GM12873 (cell line): Measurements from ENCODE around the gene TERT.

Experiments
- TF ChIP-seq, protein P1 (sequence below): IDR thresholded peaks from 2 replicates; pipeline ENCODE4 v1.5.1; 2012; ENCODE audit warnings: low read depth, mild to moderate bottlenecking, moderate library complexity, low read length, control low read depth; ENCODE audit not compliant: insufficient read depth; ENCODE audit errors: missing control alignments

Gene TERT

DNA sequence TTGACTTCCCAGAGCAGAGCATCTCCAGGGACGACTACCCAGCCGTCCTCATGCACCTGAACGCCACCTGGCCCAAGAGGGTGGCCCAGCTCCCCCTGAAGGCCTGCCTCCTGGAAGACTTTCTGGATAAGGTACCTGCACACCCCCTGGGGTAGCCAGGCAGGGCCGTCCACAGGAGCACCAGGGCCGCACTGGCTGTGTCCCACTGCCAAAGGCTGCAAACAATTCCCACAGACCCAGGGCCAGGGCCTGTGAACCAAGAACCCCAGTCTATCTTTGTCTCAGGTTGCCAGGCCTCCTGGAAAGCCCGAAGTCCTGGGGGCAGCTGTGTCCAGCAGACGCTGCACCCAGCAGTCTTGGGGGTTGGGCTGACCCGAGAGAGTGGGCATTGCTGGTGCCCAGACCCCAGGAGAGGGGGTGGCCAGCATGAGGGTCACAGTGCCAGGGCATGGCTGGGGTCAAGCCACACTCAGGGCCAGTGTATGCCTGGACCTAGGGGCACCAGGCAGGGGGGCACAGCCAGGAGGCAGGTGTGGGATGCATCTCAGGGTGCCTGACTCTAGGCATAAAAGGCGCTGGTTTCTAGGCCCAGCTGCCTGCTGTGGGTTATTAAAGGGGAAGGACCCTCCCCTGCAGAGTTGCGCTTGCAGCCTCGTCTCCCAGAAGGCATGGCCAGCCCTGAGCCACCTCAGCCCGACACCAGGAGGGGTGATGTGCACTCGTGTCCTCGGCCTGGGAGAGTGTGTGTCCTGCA lies 52.0 kb downstream of the TERT start:
- TF ChIP-seq, protein P1, sequence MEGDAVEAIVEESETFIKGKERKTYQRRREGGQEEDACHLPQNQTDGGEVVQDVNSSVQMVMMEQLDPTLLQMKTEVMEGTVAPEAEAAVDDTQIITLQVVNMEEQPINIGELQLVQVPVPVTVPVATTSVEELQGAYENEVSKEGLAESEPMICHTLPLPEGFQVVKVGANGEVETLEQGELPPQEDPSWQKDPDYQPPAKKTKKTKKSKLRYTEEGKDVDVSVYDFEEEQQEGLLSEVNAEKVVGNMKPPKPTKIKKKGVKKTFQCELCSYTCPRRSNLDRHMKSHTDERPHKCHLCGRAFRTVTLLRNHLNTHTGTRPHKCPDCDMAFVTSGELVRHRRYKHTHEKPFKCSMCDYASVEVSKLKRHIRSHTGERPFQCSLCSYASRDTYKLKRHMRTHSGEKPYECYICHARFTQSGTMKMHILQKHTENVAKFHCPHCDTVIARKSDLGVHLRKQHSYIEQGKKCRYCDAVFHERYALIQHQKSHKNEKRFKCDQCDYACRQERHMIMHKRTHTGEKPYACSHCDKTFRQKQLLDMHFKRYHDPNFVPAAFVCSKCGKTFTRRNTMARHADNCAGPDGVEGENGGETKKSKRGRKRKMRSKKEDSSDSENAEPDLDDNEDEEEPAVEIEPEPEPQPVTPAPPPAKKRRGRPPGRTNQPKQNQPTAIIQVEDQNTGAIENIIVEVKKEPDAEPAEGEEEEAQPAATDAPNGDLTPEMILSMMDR, result no peak

DNA sequence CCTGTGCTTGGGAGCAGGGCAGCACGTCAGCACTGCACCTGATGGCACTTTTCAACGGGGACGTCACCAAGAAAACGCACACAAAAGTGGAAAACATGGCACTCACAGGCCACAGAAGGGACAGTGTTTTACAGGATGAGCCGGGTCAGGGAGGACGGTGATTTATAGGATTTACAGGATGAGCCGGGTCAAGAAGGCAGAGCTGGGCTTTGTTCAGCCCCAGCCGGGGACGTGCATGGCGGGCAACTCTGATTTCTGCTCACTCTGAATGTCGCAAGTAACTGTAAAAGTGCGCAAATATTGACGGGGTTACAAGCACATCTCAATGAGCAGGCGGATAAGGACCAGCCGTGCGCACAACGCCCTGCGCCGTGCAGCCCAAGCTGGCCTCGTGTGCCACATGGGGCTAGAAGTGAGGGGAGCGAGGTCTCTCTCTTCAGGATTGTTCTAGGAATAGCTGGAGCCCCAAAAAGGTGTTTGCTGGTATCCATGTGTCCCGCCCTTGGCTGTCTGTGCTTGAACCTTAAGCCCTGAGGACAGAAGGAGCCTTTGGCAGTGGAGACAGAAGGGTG lies 53.3 kb downstream of the TERT start:
- TF ChIP-seq, protein P1, result no peak

DNA sequence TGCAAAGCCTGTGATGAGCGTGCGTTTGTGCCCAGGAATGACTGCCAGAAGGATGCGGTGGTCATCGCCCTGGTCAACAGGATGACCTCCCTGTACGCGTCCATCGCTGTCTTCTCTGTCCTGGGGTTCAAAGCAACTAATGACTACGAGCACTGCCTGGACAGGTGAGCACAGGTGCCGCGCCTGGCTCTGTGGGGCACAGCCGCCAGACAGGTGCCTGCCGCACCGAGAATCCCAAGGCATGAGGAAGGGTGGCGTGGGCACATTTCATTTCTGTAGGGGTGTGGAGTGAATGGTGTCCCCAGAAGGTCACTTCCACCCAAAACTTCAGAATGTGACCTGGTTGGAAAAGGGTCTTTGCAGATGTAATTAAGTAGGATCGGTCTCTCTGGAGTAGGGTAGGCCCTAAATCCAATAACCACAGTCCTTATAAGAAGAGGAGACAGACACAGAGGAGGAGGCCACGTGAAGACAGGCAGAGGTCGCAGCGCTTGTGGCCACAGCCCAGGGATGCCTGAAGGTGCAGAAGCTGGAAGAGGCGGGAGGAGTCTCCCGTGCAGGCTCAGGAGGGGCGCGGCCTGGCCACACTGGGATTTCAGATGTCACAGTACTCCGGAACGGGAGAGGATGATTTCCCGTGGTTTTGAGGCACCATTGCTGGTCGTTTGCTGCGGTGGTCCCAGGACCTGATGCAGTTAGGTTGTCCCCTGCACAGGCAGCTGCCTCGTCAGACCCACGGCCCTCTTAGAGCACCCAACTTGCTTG lies 54.2 kb downstream of the TERT start:
- TF ChIP-seq, protein P1, result no peak

DNA sequence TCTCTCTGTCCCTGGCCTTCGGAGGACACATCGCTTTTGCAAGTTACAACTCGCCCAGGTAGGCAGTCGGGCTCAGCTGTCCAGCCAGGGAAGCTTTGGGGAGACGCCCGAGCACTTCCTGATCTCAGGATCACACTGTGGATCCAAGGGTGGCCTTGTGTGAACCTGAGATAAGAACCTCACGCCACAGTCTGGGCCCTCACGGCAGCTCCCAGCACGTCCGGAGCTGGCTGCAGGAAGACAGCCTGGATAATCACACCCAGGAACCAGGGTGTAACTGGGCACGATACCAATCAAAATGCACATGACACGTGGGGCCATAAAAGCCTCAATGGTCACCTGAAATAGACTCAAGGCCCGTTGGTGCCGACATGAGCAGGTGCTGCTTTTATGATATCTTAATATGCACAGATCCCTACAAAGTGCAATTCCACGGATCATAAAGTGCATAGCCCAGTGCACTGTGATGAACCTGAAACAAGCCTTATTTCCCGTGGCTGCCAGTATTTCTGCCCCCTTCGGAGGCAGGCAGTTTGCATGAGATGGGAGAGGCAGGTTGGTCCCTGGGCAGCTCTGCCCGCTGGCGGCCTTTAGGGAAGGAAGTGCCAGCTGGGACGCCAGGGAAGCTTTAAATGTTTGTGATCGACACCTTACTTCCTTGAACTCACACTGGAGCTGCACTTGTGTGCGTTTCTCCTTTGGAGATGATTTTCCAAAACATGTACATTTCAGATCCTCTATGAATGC lies 55.2 kb downstream of the TERT start:
- TF ChIP-seq, protein P1, result no peak

DNA sequence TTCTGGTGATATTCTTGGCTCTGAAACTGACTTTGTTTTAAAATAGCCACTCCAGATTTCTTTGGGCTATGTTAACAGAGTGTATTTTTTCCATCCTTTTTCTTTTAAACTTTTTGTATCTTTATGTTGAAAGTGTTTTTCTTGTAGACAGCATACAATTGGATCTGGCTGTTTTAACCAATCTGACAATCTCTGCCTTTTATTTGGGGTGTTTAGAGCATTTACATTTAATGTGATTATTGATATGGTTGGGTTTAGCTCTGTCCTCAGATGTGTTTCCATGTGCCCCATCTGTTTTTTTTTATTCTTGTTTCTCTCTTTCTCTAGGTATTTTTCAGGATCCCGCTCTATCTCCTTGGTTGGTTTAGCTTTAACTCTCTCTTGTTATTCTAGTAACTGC lies 59.0 kb downstream of the TERT start:
- TF ChIP-seq, protein P1, result no peak

DNA sequence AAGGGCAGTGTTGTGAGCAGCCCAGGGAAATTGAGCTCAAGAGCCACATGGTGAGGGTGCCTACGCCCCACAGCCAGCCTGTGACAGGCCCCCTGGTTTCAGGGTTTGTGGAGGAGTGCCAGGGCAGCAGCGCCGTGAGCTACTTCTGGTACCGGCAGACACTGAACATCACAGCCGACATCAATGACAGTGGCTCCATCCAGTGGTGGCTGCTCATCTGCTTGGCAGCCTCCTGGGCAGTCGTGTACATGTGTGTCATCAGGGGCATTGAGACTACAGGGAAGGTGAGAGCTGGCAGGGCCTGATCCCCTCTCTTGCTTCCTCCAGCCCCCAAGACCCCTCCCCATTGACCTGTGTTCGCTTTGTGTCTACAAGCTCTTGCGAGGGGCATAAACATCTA lies 59.5 kb downstream of the TERT start:
- TF ChIP-seq, protein P1, result no peak
